Hepatocyte (in vitro differentiated cells): ENCODE data around the gene PGBD4.

Source experiments
- EZH2phosphoT487 ChIP-seq: fragments of 200-600 bp; sonication (generic); IDR thresholded peaks from one replicate; pipeline ENCODE4 v1.6.1; 2018; ENCODE audit warnings: antibody characterized with exemption, mild to moderate bottlenecking, low read depth, moderate library complexity; ENCODE audit not compliant: unreplicated experiment, severe bottlenecking
- TF ChIP-seq, protein P1 (sequence below): fragments of 200-600 bp; sonication (generic); IDR thresholded peaks from 2 replicates; pipeline ENCODE4 v1.5.1; 2016; ENCODE audit warnings: antibody characterized with exemption, mild to moderate bottlenecking; ENCODE audit not compliant: poor library complexity

DNA sequence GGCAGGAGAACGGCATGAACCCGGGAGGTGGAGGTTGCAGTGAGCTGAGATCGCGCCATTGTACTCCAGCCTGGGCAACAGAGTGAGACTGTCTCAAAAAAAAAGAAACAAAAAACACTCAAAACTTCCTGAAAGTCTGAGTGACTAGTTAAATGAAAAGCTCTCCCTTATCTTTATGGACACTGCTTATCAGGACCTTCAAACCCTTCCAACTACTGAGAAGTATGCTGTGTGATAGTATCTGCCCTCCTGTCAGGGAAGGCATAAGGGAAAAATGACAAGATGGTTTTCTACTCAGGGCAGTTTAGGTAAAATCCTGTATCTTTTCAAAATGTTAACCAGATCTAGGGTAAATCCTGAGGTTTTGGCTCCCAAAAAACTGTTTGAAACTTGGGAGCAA, 22.0 kb upstream of the PGBD4 start:
- TF ChIP-seq, protein P1, sequence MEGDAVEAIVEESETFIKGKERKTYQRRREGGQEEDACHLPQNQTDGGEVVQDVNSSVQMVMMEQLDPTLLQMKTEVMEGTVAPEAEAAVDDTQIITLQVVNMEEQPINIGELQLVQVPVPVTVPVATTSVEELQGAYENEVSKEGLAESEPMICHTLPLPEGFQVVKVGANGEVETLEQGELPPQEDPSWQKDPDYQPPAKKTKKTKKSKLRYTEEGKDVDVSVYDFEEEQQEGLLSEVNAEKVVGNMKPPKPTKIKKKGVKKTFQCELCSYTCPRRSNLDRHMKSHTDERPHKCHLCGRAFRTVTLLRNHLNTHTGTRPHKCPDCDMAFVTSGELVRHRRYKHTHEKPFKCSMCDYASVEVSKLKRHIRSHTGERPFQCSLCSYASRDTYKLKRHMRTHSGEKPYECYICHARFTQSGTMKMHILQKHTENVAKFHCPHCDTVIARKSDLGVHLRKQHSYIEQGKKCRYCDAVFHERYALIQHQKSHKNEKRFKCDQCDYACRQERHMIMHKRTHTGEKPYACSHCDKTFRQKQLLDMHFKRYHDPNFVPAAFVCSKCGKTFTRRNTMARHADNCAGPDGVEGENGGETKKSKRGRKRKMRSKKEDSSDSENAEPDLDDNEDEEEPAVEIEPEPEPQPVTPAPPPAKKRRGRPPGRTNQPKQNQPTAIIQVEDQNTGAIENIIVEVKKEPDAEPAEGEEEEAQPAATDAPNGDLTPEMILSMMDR: no peak
- TF ChIP-seq EZH2phosphoT487: no peak
